ENCODE measurements around the gene SRPX2.

Gene SRPX2, protein sequence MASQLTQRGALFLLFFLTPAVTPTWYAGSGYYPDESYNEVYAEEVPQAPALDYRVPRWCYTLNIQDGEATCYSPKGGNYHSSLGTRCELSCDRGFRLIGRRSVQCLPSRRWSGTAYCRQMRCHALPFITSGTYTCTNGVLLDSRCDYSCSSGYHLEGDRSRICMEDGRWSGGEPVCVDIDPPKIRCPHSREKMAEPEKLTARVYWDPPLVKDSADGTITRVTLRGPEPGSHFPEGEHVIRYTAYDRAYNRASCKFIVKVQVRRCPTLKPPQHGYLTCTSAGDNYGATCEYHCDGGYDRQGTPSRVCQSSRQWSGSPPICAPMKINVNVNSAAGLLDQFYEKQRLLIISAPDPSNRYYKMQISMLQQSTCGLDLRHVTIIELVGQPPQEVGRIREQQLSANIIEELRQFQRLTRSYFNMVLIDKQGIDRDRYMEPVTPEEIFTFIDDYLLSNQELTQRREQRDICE

DNA sequence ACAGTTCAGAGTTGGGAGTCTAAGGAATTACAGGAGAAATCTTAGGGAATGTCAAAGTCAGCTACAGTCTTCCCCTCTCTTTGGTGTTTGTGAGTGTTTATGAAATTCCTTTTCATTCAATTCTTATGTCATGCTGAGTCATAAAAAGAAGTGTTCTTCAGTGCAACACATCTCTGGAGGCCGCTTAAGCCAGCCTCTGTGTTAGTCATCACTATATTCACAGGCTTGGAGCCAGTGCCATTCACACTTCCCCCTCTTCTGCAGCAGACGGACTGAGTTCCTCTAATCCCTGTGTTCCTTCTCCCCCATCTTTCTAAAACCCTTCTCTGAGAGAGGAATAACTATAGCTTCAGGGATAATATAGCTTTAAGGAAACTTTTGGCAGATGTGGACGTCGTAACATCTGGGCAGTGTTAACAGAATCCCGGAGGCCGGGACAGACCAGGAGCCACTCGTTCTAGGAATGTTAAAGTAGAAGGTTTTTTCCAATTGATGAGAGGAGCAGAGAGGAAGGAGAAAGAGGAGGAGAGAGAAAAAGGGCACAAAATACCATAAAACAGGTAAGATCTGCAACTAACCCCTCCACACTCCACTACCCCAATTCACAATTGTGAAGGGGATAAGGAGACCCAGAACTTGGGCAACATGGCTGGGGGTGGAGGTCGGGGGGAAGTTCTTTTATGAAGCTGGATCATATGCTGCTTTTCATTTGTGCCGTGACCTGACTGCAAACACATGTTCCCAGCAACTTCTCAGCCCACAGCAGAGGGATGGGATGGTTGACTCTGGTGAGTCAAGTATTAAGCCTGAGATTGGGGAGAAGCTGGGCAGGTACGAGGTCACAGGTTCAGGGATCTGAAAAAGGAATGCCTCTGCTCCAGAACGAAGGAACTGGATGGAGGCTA, at the start of gene SRPX2:
SRPX2 (plus strand) TSS at position 244 of the 905 bp plus-strand sequence. CDS start 2,124 bp downstream, outside the sequence.
- H3F3A ChIP-seq (ENCODE audit: insufficient read depth), result no peaks in the 10 kb centered on the region
- TF ChIP-seq EZH2phosphoT487 (conservative IDR thresholded peaks at IDR 0.05; ENCODE audit: low read length), result no peak
- TF ChIP-seq, protein P1, sequence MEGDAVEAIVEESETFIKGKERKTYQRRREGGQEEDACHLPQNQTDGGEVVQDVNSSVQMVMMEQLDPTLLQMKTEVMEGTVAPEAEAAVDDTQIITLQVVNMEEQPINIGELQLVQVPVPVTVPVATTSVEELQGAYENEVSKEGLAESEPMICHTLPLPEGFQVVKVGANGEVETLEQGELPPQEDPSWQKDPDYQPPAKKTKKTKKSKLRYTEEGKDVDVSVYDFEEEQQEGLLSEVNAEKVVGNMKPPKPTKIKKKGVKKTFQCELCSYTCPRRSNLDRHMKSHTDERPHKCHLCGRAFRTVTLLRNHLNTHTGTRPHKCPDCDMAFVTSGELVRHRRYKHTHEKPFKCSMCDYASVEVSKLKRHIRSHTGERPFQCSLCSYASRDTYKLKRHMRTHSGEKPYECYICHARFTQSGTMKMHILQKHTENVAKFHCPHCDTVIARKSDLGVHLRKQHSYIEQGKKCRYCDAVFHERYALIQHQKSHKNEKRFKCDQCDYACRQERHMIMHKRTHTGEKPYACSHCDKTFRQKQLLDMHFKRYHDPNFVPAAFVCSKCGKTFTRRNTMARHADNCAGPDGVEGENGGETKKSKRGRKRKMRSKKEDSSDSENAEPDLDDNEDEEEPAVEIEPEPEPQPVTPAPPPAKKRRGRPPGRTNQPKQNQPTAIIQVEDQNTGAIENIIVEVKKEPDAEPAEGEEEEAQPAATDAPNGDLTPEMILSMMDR (IDR thresholded peaks at IDR 0.05; ENCODE audit: insufficient read depth, low read length, poor library complexity, severe bottlenecking), result no peak
- no peak within 1 kb of the TSS for H3K27ac ChIP-seq (ENCODE audit: low read depth, low read length)
- no peaks in the 10 kb centered on the region for H3K27me3 ChIP-seq (ENCODE audit: low read length)
- H3K9me2 ChIP-seq (replicated peaks; ENCODE audit: insufficient read depth, low read length), result no peaks in the 10 kb centered on the region
- no peaks in the 10 kb centered on the region for H3K9me3 ChIP-seq (ENCODE audit: insufficient read depth, low read length)
- H3K36me3 ChIP-seq (ENCODE audit: low read length), result no peaks in the 10 kb centered on the region
- H3K4me3 ChIP-seq (ENCODE audit: insufficient read depth, low read length, poor library complexity, severe bottlenecking), result no peak within 1 kb of the TSS
- H3K9ac ChIP-seq (ENCODE audit: low read length), result no peak within 1 kb of the TSS
- no peaks in the 10 kb centered on the region for H3K79me2 ChIP-seq (ENCODE audit: insufficient read depth, low read length)
- H4K20me1 ChIP-seq (ENCODE audit: low read depth, low read length), result no peaks in the 10 kb centered on the region
- H3K4me2 ChIP-seq (ENCODE audit: low read depth, low read length, poor library complexity, severe bottlenecking), result no peak within 1 kb of the TSS
- no peak within 1 kb of the TSS for H2AFZ ChIP-seq (ENCODE audit: low read depth, low read length, severe bottlenecking)

DNA sequence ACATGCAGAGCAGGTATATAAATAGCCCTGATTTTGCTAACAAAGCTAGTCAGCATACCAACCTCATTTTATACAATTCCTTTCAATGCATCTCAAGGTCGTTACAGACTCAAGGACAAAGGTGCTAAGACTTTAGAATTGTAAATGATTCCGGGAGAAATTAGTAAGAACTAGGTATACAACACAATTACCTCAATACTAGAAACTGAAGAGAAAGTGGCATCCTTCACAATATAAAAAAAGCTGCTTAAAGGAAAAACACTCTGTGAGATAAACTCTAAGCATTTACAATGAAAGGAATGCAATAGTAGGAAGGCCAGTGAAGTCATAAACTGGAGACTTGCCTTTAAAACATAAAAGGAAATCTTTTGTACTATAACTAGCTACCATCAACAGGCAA, 47.4 kb upstream of the SRPX2 start:
- H3K36me3 ChIP-seq (ENCODE audit: low read length), result no peaks in the 10 kb centered on the region
- no peak overlapping the region for H3K9ac ChIP-seq (ENCODE audit: low read length)
- no peaks in the 10 kb centered on the region for H3K9me2 ChIP-seq (replicated peaks; ENCODE audit: insufficient read depth, low read length)
- H2AFZ ChIP-seq (ENCODE audit: low read depth, low read length, severe bottlenecking), result no peak overlapping the region
- H3K4me3 ChIP-seq (ENCODE audit: insufficient read depth, low read length, poor library complexity, severe bottlenecking), result no peak overlapping the region
- H3F3A ChIP-seq (ENCODE audit: insufficient read depth), result no peaks in the 10 kb centered on the region
- no peaks in the 10 kb centered on the region for H3K9me3 ChIP-seq (ENCODE audit: insufficient read depth, low read length)
- H4K20me1 ChIP-seq (ENCODE audit: low read depth, low read length), result no peaks in the 10 kb centered on the region
- H3K79me2 ChIP-seq (ENCODE audit: insufficient read depth, low read length), result no peaks in the 10 kb centered on the region
- no peak overlapping the region for H3K27ac ChIP-seq (ENCODE audit: low read depth, low read length)
- no peaks in the 10 kb centered on the region for H3K27me3 ChIP-seq (ENCODE audit: low read length)
- no peak overlapping the region for H3K4me2 ChIP-seq (ENCODE audit: low read depth, low read length, poor library complexity, severe bottlenecking)
- TF ChIP-seq EZH2phosphoT487 (conservative IDR thresholded peaks at IDR 0.05; ENCODE audit: low read length), result no peak
- TF ChIP-seq, protein P1 (IDR thresholded peaks at IDR 0.05; ENCODE audit: insufficient read depth, low read length, poor library complexity, severe bottlenecking), result no peak

DNA sequence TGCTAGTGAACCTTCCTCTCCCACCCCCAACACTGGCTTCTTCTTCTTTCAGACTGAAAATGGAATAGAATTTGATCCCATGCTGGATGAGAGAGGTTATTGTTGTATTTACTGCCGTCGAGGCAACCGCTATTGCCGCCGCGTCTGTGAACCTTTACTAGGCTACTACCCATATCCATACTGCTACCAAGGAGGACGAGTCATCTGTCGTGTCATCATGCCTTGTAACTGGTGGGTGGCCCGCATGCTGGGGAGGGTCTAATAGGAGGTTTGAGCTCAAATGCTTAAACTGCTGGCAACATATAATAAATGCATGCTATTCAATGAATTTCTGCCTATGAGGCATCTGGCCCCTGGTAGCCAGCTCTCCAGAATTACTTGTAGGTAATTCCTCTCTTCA, 44.5 kb upstream of the SRPX2 start:
- H3K79me2 ChIP-seq (ENCODE audit: insufficient read depth, low read length), result no peaks in the 10 kb centered on the region

More for the DNA sequence above, 44.5 kb upstream of the SRPX2 start:
- Histone ChIP-seq H4K20me1 (ENCODE audit: low read depth, low read length) (no peaks in the 10 kb centered on the region), H3K27ac (ENCODE audit: low read depth, low read length) (no peak overlapping the region), H3K36me3 (ENCODE audit: low read length) (no peaks in the 10 kb centered on the region), H2AFZ (ENCODE audit: low read depth, low read length, severe bottlenecking) (no peak overlapping the region), H3K9ac (ENCODE audit: low read length) (no peak overlapping the region), H3K27me3 (ENCODE audit: low read length) (no peaks in the 10 kb centered on the region), H3K9me2 (replicated peaks; ENCODE audit: insufficient read depth, low read length) (no peaks in the 10 kb centered on the region), H3K4me2 (ENCODE audit: low read depth, low read length, poor library complexity, severe bottlenecking) (no peak overlapping the region), H3K9me3 (ENCODE audit: insufficient read depth, low read length) (no peaks in the 10 kb centered on the region), H3F3A (ENCODE audit: insufficient read depth) (no peaks in the 10 kb centered on the region), H3K4me3 (ENCODE audit: insufficient read depth, low read length, poor library complexity, severe bottlenecking) (no peak overlapping the region)
- TF ChIP-seq, protein P1 (IDR thresholded peaks at IDR 0.05; ENCODE audit: insufficient read depth, low read length, poor library complexity, severe bottlenecking), result no peak
- no peak for TF ChIP-seq EZH2phosphoT487 (conservative IDR thresholded peaks at IDR 0.05; ENCODE audit: low read length)
